HG02870 (cell line): ENCODE results near the gene CLBA1.
"Not testable (repeated sequence)": the region's sequence is repeated elsewhere in the genome, so short reads cannot be mapped to it uniquely, and the experiment has no call there.

Experiments used
- ATAC-seq: cut with Tn5 transposase; IDR thresholded peaks from one replicate; pipeline ENCODE4 v1.9.1; 2021; ENCODE audit warnings: mild to moderate bottlenecking, moderate library complexity; ENCODE audit not compliant: unreplicated experiment

CLBA1 gene

DNA sequence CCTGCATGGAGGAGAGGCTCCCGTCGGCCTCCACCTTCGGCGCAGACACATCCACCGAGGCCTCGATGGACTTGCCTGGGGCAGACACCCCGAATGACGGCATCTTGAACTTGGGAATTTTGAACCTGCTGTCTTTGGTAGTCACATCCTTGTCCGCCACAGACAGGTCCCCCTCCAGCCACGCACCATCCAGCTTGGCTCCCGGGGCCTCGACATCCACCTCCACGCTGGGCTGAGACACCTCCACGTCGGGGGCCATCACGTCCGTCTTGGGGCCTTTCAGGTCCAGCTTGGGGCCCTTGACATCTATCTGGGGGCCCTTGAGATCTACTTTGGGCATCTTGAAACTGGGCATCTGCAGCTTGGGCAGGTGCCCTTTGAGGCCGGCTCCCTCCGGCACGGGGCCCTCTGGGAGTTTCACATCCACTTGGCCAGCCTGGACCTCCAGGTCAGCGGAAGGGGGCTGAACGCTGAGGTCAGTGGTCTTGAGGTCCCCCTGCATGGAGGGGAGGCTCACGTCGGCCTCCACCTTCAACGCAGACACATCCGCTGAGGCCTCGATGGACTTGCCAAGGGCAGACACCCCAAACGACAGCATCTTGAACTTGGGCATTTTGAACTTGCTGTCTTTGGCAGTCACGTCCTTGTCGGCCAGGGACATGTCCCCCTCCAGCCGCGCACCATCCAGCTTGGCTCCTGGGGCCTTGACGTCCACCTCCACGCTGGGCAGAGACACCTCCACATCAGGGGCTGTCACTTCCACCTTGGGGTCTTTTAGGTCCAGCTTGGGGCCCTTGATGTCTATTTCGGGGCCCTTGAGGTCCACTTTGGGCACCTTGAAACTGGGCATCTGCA is 37.5 kb upstream of the CLBA1 start:
- ATAC-seq, result not testable (repeated sequence)

DNA sequence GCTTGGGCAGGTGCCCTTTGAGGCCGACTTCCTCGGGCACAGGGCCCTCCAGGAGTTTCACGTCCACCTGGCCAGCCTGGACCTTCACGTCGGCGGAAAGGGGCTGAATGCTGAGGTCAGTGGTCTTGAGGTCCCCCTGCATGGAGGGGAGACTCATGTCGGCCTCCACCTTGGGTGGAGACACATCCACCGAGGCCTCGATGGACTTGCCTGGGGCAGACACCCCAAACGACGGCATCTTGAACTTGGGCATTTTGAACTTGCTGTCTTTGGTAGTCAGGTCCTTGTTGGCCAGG is 36.9 kb upstream of the CLBA1 start:
- no peak for ATAC-seq

DNA sequence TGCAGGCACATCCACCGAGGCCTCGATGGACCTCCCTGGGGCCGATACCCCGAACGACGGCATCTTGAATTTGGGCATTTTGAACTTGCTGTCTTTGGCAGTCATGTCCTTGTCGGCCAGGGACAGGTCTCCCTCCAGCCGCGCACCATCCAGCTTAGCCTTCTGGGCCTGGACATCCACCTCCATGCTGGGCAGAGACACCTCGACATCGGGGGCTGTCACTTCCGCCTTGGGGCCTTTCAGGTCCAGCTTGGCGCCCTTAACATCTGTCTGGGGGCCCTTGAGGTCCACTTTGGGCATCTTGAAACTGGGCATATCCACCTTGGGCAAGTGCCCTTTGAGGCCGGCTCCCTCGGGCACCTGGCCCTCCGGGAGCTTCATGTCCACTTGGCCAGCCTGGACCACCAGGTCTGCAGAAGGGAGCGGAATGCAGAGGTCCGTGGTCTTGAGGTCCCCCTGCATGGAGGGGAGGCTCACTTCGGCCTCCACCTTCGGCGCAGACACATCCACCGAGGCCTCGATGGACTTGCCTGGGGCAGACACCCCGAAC is 36.1 kb upstream of the CLBA1 start:
- not testable (repeated sequence) for ATAC-seq

DNA sequence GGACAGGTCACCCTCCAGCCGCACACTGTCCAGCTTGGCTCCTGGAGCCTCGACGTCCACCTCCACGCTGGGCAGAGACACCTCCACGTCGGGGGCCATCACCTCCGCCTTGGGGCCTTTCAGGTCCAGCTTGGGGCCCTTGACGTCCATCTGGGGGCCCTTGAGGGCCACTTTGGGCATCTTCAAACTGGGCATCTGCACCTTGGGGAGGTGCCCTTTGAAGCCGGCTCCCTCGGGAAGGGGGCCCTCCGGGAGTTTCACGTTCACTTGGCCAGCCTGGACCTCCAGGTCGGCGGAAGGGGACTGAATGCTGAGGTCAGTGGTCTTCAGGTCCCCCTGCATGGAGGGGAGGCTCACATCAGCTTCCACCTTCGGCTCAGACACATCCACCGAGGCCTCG is 35.6 kb upstream of the CLBA1 start:
- no peak for ATAC-seq

DNA sequence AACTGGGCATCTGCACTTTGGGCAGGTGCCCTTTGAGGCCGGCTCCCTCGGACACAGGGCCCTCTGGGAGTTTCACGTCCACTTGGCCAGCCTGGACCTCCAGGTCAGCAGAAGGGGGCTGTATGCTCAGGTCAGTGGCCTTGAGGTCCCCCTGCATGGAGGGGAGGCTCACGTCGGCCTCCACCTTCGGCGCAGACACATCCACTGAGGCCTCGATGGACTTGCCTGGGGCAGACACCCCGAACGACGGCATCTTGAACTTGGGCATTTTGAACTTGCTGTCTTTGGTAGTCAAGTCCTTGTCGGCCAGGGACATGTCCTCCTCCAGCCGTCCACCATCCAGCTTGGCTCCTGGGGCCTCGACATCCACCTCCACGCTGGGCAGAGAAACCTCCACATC is 34.9 kb upstream of the CLBA1 start:
- ATAC-seq, result not testable (repeated sequence)

DNA sequence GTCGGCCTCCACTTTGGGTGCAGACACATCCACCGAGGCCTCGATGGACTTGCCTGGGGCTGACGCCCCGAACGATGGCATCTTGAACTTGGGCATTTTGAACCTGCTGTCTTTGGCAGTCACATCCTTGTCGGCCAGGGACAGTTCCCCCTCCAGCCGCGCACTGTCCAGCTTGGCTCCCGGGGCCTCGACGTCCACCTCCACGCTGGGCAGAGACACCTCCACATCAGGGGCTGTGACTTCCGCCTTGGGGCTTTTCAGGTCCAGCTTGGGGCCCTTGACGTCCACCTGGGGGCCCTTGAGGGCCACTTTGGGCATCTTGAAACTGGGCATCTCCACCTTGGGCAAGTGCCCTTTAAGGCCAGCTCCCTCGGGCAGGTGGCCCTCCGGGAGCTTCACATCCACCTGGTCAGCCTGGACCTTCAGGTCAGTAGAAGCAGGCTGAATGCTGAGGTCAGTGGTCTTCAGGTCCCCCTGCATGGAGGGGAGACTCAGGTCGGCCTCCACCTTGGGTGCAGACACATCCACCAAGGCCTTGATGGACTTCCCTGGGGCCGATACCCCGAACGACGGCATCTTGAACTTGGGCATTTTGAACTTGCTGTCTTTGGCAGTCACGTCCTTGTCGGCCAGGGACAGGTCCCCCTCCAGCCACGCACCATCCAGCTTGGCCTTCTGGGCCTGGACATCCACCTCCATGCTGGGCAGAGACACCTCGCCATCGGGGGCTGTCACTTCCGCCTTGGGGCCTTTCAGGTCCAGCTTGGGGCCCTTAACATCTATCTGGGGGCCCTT is 33.5 kb upstream of the CLBA1 start:
- ATAC-seq, result not testable (repeated sequence)

DNA sequence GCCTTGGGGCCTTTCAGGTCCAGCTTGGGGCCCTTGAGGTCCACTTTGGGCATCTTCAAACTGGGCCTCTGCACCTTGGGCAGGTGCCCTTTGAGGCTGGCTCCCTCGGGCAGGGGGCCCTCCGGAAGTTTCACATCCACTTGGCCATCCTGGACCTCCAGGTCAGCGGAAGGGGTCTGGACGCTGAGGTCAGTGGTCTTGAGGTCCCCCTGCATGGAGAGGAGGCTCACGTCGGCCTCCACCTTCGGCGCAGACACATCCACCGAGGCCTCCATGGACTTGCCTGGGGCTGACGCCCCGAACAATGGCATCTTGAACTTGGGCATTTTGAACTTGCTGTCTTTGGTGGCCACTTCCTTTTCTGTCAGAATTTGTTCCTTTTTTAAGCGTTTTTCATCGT is 32.5 kb upstream of the CLBA1 start:
- no peak for ATAC-seq

DNA sequence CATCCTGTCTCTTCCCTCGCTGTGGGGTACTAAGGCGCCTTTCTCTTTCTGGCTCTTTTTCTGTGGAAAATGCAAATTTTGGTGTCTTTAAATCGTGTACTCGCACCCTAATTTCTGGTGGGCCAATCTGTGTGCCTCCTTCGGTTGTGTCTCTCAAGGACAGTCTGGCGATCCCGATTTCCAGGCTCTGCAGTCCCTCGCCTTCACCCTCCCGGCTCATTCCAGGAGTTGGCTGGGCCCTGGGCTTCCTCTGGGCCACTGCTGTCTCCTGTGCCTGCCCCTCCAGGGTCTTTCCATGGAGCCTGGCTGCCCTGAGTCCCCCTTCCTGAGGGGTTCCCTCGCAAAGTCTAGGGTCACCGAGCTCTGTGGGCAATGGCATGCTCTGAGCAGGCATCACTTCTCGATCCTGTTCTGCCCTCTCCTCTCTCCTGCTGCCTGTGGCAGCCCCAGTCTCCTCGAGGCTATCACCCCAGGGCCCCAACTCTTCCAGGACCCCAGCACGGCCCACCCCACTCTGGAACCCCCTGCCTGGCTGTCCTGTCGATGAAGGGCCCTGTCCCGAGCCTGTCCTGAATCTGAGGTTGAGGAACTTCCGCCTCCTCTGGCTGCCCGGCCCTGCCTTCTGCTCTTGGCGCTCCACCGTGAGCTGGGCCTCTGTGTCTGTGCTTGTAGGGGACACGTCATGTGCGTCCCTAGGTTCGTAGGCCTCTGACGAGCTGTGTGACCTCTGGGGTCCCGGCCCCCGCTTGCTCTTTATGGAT is 31.5 kb upstream of the CLBA1 start:
- no peak for ATAC-seq

DNA sequence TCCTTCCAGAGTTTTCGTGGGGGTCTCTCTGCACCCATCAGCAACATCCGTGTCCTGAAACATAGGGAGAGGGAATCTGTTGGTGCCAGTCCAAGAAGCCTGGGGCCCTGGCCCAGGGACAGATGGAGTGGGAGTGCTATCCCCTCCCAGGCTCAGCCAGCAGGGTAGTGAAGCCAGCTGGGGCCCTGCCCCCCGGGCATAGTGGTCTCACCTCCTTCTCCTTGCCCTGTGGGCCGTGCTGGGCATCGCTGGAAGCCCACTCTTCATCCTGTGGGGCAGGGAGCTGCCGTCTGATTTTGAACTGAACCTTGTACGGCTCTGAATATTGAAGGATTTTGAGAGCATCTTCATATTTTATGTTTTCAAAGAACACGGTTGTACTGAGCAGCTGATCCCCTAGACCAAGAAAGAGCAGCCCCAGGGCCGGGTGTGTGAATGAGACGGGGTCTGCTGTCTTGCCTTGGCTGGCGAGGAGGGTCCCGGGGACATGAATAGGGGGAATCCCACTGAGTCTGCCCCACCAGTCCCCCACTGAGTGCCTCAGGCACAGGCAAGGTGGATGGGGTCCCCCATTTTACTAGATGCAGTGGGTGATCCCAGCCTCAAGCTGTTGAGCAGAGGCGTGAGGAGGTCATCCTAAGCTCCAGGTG is 30.7 kb upstream of the CLBA1 start:
- ATAC-seq, result no peak

DNA sequence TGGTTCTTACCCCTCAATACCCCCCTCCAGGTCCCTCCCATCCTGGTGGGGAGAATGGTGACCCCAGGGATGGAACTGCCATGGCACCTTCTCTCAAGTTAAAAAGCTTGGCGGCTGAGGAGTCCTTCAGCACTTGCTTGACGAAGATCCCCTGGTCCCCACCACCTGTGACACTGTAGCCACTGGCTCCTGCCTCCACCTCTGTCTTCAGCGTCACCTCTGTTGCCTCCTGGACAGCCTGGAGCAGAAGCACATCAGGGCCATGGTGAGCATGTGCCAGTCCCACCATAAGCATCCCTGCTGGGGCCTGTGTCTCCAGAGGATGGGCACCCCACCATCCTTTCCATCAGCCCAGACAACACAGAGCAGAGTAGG is 30.2 kb upstream of the CLBA1 start:
- no peak for ATAC-seq

DNA sequence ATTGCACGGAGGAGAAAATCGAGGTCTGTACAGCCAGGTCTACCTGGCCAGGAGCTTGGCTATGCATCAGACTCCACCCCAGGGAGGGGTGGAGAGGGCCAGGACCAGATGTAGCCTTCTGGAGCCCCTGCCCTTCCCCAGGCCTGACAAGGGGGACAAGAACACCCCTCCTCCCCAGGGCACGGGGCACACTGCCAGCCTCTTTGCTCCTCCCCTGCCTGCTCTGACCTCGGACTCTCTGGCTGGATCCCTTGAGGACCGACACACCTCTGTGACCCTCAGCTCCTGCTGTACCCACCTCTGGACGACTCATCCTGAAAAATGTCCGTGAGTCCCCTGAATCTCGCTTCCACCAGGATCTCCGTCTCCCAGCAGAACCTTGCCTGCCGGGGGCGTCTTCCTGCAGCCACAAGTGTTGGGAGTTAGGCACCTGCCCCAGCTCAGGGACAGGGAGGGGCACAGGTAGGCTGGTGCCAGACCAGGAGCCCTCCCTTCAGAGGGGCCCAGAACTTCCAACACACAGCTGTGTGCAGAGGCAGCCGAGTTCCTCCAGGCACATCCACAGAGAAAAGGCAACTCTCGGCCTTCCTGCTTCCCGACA is 29.2 kb upstream of the CLBA1 start:
- no peak for ATAC-seq

DNA sequence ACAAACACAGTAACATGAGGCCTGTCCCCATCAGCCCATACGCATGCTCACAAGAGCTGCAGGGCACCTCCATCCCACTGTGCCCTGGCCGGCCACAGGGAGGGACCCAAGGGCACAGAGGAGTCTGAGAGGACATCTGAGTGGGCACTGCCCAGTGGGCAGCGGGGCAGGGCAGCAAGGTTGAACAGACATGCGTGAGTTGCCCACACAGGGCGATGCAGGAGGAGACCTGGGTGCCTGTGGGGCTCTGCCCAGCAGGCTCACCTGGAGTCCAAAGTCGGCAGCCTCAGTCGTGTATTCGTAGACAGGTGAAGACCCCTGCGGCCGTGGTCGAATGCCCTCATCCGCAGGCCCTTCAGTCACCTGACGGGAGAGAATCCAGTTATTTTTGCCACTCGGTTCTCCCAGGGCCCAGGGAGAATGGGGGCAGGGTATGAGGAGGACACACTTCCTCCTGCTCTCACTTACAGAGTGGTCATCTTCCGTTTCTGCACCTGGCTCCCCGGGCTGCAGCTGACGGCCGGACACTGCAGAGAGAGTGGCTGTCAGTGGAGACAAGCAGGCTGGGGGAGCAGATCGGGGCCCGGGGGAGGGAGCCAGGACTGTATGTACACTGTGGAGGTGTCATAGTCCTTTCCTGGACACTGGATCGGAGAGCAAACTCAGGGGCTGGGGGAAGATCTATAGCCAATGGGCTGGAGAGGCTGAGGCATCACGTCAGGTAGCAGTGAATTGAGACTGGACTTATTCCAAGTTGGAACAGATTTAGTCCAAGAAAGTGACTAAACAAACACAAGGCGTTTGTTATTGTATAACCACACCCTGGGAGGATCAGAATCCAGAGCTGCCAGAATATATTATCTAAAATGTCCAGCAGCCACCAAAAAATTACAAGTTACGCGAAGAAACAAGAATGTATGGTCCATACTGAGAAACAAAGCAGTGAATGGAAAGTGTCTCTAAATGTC is 28.2 kb upstream of the CLBA1 start:
- ATAC-seq, result no peak

DNA sequence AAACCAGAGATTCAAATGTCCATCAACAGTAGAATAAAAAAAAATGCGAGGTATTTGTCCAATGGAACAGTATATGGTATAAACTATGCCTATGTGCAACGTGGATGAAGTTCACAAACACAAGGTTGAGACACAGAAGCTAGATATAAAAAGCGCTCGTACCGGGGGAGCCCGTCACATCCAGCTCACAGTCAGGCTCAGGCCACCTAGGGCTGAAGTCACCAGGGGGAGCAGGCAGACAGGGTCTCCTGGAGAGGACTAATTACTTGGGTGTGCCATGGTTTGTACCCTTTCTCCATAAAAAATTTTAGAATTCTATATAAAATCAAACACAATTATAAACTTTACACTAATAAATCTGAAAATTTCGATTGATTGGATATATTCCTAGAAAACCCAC is 21.0 kb upstream of the CLBA1 start:
- no peak for ATAC-seq

DNA sequence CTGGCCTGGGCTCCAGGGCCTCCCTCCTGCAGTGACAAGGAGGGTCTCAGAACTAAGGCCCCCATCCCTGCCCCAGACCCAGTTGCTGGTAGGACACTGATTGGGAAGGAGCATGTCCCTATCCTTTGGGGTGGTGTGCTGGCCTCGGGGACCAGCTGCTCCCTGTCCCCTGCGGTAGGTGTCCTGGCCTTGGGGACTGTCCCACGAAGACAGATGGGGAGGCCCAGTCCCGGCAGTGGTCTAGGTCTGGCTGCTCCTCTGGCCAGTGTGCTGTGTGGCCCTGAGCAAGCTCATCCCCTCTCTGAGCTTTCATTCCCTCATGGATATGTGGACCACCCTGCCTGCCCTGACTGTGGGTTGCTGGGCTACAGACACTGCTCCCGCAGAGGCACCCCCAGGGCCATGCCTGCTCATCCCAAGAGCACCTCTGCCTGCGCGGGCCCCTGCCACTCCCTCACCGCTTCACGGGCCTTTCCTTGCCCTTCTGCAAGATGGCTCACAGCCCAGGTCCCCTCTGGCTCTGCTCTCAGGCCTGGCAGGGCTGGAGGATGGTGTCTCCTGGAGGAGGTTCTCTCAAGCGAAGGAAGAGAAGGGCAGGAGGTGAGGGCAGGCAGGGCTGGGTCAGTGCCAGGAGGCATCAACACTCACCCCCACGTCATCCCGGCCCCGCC is 19.9 kb upstream of the CLBA1 start:
- ATAC-seq, result no peak

DNA sequence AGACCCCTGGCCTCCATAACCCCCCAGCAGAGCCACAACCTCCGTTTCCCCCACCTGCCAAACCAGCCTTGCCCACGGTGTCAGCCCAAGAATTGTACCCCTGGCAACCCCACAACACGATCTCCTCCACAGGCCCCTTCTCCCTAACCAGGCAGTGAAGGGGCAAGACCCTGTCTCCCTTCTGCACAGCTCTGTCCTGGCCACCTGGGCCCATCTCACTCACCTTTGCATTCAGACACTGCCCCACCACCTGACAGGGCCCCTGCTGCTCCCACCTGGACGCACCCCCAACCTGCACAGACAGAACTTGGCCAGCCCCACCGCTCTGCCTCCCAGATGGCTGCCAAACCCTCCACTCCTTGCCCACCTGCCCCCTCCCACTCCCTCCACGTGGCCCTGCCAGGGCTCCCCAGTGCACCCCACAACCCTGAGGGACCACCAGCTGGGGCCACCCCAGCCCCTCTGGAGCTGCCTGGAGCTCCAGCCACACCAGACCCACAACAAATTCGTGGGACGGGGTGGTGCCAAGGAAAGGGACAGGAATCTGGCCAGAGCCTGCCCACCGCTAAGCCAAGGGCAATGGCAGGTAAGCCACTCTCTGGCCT is 19.2 kb upstream of the CLBA1 start:
- ATAC-seq, result no peak

DNA sequence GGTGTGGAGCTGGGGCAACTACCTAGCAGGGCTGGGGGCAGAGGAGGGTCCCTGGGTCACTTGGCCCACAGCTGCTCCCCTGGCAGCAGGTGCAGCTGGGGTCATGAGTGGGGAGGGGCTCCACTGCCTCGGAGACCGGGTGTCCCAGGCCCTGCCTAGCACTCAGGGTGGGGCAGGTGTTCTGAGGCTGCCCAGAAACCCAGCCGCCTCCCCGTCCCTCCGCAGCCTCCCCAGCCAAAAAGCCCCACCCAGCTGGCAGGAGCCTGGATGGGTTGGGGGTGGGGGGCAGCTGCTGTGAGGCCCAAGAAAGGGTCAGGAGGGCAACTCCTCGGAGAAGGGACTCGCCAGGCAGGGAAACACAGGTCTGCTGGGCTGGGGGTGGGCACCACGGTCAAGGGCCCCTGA is 18.6 kb upstream of the CLBA1 start:
- no peak for ATAC-seq

DNA sequence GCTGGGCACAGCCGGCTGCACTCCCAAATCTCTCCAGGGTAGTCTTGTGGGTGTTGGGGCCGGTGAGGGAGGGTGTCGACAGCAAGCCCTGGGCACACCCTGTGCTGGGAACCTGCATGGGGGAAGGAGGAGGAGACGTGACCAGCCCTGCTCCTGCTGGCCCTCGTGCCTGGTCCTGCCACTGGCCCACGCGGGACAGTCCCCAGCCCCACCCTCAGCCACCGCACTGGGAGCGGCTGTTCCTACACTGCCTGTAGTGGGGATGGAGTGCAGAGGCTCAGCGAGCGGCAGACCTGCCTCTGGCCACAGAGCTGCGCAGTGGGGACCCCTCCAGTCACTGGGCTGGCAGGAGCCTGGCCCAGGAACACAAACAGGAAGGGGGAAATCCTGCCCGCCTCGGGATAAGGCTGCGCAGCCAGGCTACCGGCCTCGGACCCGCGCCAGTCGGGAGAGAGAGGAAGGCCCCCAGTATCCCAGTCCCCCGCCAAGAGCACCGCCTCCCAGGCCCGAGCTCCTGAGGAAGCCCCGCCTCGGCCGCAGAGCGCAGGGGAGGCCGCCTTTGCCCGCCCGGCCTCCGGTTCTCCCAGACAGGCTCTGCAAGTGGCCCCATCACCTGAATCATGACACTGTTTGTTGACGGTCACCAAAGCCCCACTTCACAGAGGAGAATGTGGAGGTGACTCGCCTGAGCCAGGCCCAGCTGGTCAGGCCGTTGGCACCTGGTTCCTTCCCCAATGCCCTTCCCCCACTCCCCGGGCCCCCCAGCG is 18.0 kb upstream of the CLBA1 start:
- ATAC-seq, result no peak

DNA sequence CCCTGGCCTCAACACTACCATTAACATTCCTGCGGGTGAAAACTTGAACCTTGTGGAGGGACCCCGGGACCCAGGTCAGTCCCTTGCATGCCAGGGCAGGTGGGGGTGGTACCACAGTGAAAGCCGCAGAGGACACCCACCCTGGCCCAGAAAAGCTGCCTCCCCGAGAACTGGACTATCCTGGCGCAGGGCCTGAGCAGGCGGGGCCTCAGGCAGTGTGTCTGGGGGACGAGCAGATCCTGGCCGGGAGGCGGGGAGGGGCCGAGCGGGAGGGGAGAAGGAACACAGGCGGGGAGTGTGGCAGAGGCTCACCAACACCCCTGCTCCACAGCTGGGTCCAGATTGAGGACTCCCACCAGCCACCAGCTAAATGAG is 17.4 kb upstream of the CLBA1 start:
- ATAC-seq, result no peak
